Peyer's patch (tissue), 4 donors: ENCODE results near the gene RSU1. TPM values are rescaled to one million over a fixed set of nuclear protein-coding genes. Genes with fewer than 3 reads are reported as not detected.
"Not testable (repeated sequence)": the region's sequence is repeated elsewhere in the genome, so short reads cannot be mapped to it uniquely, and the experiment has no call there.

ENCODE experiments used
- DNase-seq, 3 donors: peaks; one replicate each; pipeline ENCODE4 v3.0.0-alpha.2; 2017 to 2019
- H3K27ac ChIP-seq, 4 donors: fragments of 200-600 bp; sonication (generic); one replicate each; pipeline ENCODE4 v1.5.1; 2016 to 2019
- H3K27me3 ChIP-seq, 2 donors: fragments of 200-600 bp; sonication (generic); one replicate each; pipeline ENCODE4 v1.5.1; 2019
- H3K36me3 ChIP-seq, 3 donors: fragments of 200-600 bp; sonication (generic); one replicate each; pipeline ENCODE4 v1.5.1; 2016 to 2019
- H3K4me1 ChIP-seq, 4 donors: fragments of 200-600 bp; sonication (generic); one replicate each; pipeline ENCODE4 v1.5.1; 2016 to 2019
- H3K4me3 ChIP-seq, 4 donors: fragments of 200-600 bp; sonication (generic); 1 replicate in 3 of 4; 2 replicates in 1 of 4; pipeline ENCODE4 v1.5.1; 2016 to 2019; ENCODE audit warnings: mild to moderate bottlenecking in 1 of 4
- H3K9me3 ChIP-seq, 4 donors: fragments of 200-600 bp; sonication (generic); one replicate each; pipeline ENCODE4 v1.5.1; 2016 to 2019; ENCODE audit warnings: mild to moderate bottlenecking in 1 of 4
- CTCF ChIP-seq, 6 experiments: fragments of 450-650 bp in 4 of 6; fragments of 200-600 bp in 2 of 6; sonication (generic) in 1 of 6; IDR thresholded peaks; one replicate each; pipeline ENCODE4 v1.5.1; 2017 to 2019; ENCODE audit warnings: antibody characterized with exemption in 6 of 6, mild to moderate bottlenecking in 3 of 6, moderate library complexity in 1 of 6
- POLR2A ChIP-seq, 2 donors: fragments of 450-650 bp; IDR thresholded peaks; one replicate each; pipeline ENCODE4 v1.5.1; 2017; ENCODE audit warnings: antibody characterized with exemption in 2 of 2, mild to moderate bottlenecking in 2 of 2, moderate library complexity in 2 of 2
- total RNA-seq, 4 donors: library from RNA; depleted of rRNA; stranded (reverse); fragments of >200 nt; gene quantifications; one replicate each; pipeline ENCODE4 v1.1.0, GENCODE V29; 2016

The RSU1 gene
- total RNA-seq, 4 donors from 2014 or later: 14.5 to 31.4 (median 23.5) TPM

GRCh38 chr10:16761300-16761699 lies 55.9 kb downstream of the RSU1 start:
- TF ChIP-seq POLR2A (IDR thresholded peaks at IDR 0.05): no peak
- TF ChIP-seq CTCF (IDR thresholded peaks at IDR 0.05): no peak
- H3K27me3 ChIP-seq: no peaks in the 10 kb centered on the region

GRCh38 chr10:16756561-16757221 lies 60.5 kb downstream of the RSU1 start:
- DNase-seq: no peak
- Histone ChIP-seq H3K9me3 (no peaks in the 10 kb centered on the region), H3K27me3 (no peaks in the 10 kb centered on the region), H3K27ac (no peak overlapping the region), H3K4me3 (no peak overlapping the region), H3K4me1 (no peaks in the 10 kb centered on the region), H3K36me3 (peaks cover 0 to 9% (median 0%) of the 10 kb centered on the region in 3 donors)
- no peak for TF ChIP-seq CTCF (IDR thresholded peaks at IDR 0.05)
- no peak for TF ChIP-seq POLR2A (IDR thresholded peaks at IDR 0.05)

More at GRCh38 chr10:16761300-16761699, 55.9 kb downstream of the RSU1 start:
- H3K4me1 ChIP-seq: no peaks in the 10 kb centered on the region
- no peaks in the 10 kb centered on the region for H3K9me3 ChIP-seq
- H3K4me3 ChIP-seq: no peak overlapping the region
- H3K27ac ChIP-seq: no peak overlapping the region
- DNase-seq: no peak
- H3K36me3 ChIP-seq: peaks cover 0 to 10% (median 0%) of the 10 kb centered on the region in 3 donors

- no peak for TF ChIP-seq CTCF (IDR thresholded peaks at IDR 0.05)
- no peak for TF ChIP-seq POLR2A (IDR thresholded peaks at IDR 0.05)
- H3K36me3 ChIP-seq: peaks cover 0 to 21% (median 0%) of the 10 kb centered on the region in 3 donors
- H3K27ac ChIP-seq: no peak overlapping the region
- no peaks in the 10 kb centered on the region for H3K4me1 ChIP-seq
- H3K9me3 ChIP-seq: no peaks in the 10 kb centered on the region
- H3K27me3 ChIP-seq: no peaks in the 10 kb centered on the region
- no peak for DNase-seq
- no peak overlapping the region for H3K4me3 ChIP-seq
Observed at GRCh38 chr10:16754765-16755164, 62.5 kb downstream of the RSU1 start.

- peaks cover 0 to 27% (median 0%) of the 10 kb centered on the region in 3 donors for H3K36me3 ChIP-seq
Observed at GRCh38 chr10:16752849-16753248, 64.4 kb downstream of the RSU1 start.

GRCh38 chr10:16752099-16752498 lies 65.1 kb downstream of the RSU1 start:
- Histone ChIP-seq H3K27ac (no peak overlapping the region), H3K4me1 (no peaks in the 10 kb centered on the region), H3K36me3 (peaks cover 0 to 27% (median 0%) of the 10 kb centered on the region in 3 donors), H3K27me3 (no peaks in the 10 kb centered on the region), H3K9me3 (no peaks in the 10 kb centered on the region), H3K4me3 (no peak overlapping the region)
- no peak for DNase-seq
- TF ChIP-seq CTCF (IDR thresholded peaks at IDR 0.05) (no peak), POLR2A (IDR thresholded peaks at IDR 0.05) (no peak)

More at GRCh38 chr10:16752849-16753248, 64.4 kb downstream of the RSU1 start:
- not testable (repeated sequence) for DNase-seq, H3K9me3 ChIP-seq, H3K4me1 ChIP-seq, H3K4me3 ChIP-seq, H3K27ac ChIP-seq, H3K27me3 ChIP-seq

GRCh38 chr10:16751244-16751643 lies 66.0 kb downstream of the RSU1 start:
- H3K27me3 ChIP-seq: no peaks in the 10 kb centered on the region
- no peak overlapping the region for H3K27ac ChIP-seq
- DNase-seq: no peak
- no peak overlapping the region for H3K4me3 ChIP-seq
- H3K9me3 ChIP-seq: no peaks in the 10 kb centered on the region
- no peaks in the 10 kb centered on the region for H3K4me1 ChIP-seq
- TF ChIP-seq CTCF (IDR thresholded peaks at IDR 0.05) (no peak), POLR2A (IDR thresholded peaks at IDR 0.05) (no peak)
- peaks cover 0 to 27% (median 0%) of the 10 kb centered on the region in 3 donors for H3K36me3 ChIP-seq
